Mesodermal cell (in vitro differentiated cells): ENCODE data around the gene TBC1D5.
"Not testable (repeated sequence)": the region's sequence is repeated elsewhere in the genome, so short reads cannot be mapped to it uniquely, and the experiment has no call there.

Source experiments
- H3K27ac ChIP-seq: 2 replicates; pipeline ENCODE4 v1.7.0; 2013; ENCODE audit warnings: mild to moderate bottlenecking, low read depth, low read length, moderate library complexity; ENCODE audit not compliant: severe bottlenecking
- H3K36me3 ChIP-seq: 2 replicates; pipeline ENCODE4 v1.7.1; 2013; ENCODE audit warnings: mild to moderate bottlenecking, low read length, moderate library complexity; ENCODE audit not compliant: control insufficient read depth, insufficient read depth
- H3K4me1 ChIP-seq: one replicate; pipeline ENCODE4 v1.7.1; 2013; ENCODE audit warnings: mild to moderate bottlenecking, low read length; ENCODE audit not compliant: insufficient read depth, control insufficient read depth, poor library complexity, severe bottlenecking
- H3K4me3 ChIP-seq: 2 replicates; pipeline ENCODE4 v1.7.0; 2013; ENCODE audit warnings: low read length, control low read depth, mild to moderate bottlenecking; ENCODE audit not compliant: insufficient read depth, poor library complexity, severe bottlenecking; ENCODE audit errors: extremely low read depth
- H3K9me3 ChIP-seq: 2 replicates; pipeline ENCODE4 v1.7.1; 2013; ENCODE audit warnings: mild to moderate bottlenecking, low read length, moderate library complexity; ENCODE audit not compliant: control insufficient read depth
- WGBS, 2 experiments: methylation state at CpG; one replicate each; pipeline ENCODE4 v1.1.5; 2013; ENCODE audit warnings: missing lambda C conversion rate in 2 of 2; ENCODE audit not compliant: insufficient coverage in 2 of 2; 5-methylcytosine and 5-hydroxymethylcytosine counted together

Gene TBC1D5

GRCh38 chr3:17552351-17552750 lies 190.1 kb downstream of the TBC1D5 start:
- H3K4me3 ChIP-seq, result no peak overlapping the region
- no peaks in the 10 kb centered on the region for H3K4me1 ChIP-seq
- no peaks in the 10 kb centered on the region for H3K36me3 ChIP-seq
- H3K27ac ChIP-seq, result no peak overlapping the region
- no peaks in the 10 kb centered on the region for H3K9me3 ChIP-seq

GRCh38 chr3:17551895-17552294 lies 190.5 kb downstream of the TBC1D5 start:
- Histone ChIP-seq H3K9me3 (no peaks in the 10 kb centered on the region), H3K27ac (no peak overlapping the region), H3K4me3 (no peak overlapping the region), H3K4me1 (no peaks in the 10 kb centered on the region), H3K36me3 (no peaks in the 10 kb centered on the region)
- no CpG with 5 or more reads among the region's 1 CpG for WGBS, 2 experiments

GRCh38 chr3:17551333-17551732 lies 191.1 kb downstream of the TBC1D5 start:
- 67% methylated on average over 1 of the region's 2 CpGs; no CpG with 5 or more reads in 1 of the 2 experiments for WGBS, 2 experiments

GRCh38 chr3:17550624-17551023 lies 191.8 kb downstream of the TBC1D5 start:
- no peak overlapping the region for H3K27ac ChIP-seq
- H3K4me3 ChIP-seq, result no peak overlapping the region
- no peaks in the 10 kb centered on the region for H3K9me3 ChIP-seq
- H3K4me1 ChIP-seq, result no peaks in the 10 kb centered on the region
- no peaks in the 10 kb centered on the region for H3K36me3 ChIP-seq

More at GRCh38 chr3:17551333-17551732, 191.1 kb downstream of the TBC1D5 start:
- Histone ChIP-seq H3K4me1 (no peaks in the 10 kb centered on the region), H3K4me3 (no peak overlapping the region), H3K27ac (no peak overlapping the region), H3K9me3 (no peaks in the 10 kb centered on the region), H3K36me3 (no peaks in the 10 kb centered on the region)

- H3K4me1 ChIP-seq, result no peaks in the 10 kb centered on the region
- no peaks in the 10 kb centered on the region for H3K9me3 ChIP-seq
- H3K27ac ChIP-seq, result no peak overlapping the region
- 82 to 92% methylated on average over 2 to 3 of the region's 10 CpGs for WGBS, 2 experiments
- no peaks in the 10 kb centered on the region for H3K36me3 ChIP-seq
- no peak overlapping the region for H3K4me3 ChIP-seq
Measured at GRCh38 chr3:17546500-17547255, 195.8 kb downstream of the TBC1D5 start.

GRCh38 chr3:17544632-17545031 lies 197.8 kb downstream of the TBC1D5 start:
- H3K36me3 ChIP-seq, result no peaks in the 10 kb centered on the region
- 83% methylated on average over 1 of the region's 2 CpGs; no CpG with 5 or more reads in 1 of the 2 experiments for WGBS, 2 experiments
- no peak overlapping the region for H3K27ac ChIP-seq
- H3K4me3 ChIP-seq, result no peak overlapping the region
- no peaks in the 10 kb centered on the region for H3K9me3 ChIP-seq
- H3K4me1 ChIP-seq, result no peaks in the 10 kb centered on the region

GRCh38 chr3:17542591-17542990 lies 199.8 kb downstream of the TBC1D5 start:
- H3K27ac ChIP-seq, result no peak overlapping the region
- no CpG with 5 or more reads among the region's 1 CpG for WGBS, 2 experiments
- H3K4me3 ChIP-seq, result no peak overlapping the region
- H3K9me3 ChIP-seq, result no peaks in the 10 kb centered on the region
- no peaks in the 10 kb centered on the region for H3K36me3 ChIP-seq
- no peaks in the 10 kb centered on the region for H3K4me1 ChIP-seq

- no peak overlapping the region for H3K4me3 ChIP-seq
- no peaks in the 10 kb centered on the region for H3K4me1 ChIP-seq
- H3K27ac ChIP-seq, result no peak overlapping the region
- no CpG with 5 or more reads among the region's 3 CpGs for WGBS, 2 experiments
- H3K36me3 ChIP-seq, result no peaks in the 10 kb centered on the region
- no peaks in the 10 kb centered on the region for H3K9me3 ChIP-seq
Measured at GRCh38 chr3:17539436-17539835, 203.0 kb downstream of the TBC1D5 start.

GRCh38 chr3:17535274-17535673 lies 207.2 kb downstream of the TBC1D5 start:
- Histone ChIP-seq H3K4me1 (no peaks in the 10 kb centered on the region), H3K36me3 (no peaks in the 10 kb centered on the region), H3K4me3 (no peak overlapping the region), H3K27ac (no peak overlapping the region), H3K9me3 (no peaks in the 10 kb centered on the region)
- WGBS, 2 experiments, result 89 to 100% methylated on average over 1 of the region's 2 CpGs

GRCh38 chr3:17532446-17532845 lies 210.0 kb downstream of the TBC1D5 start:
- WGBS, 2 experiments, result 90% methylated on average over 2 of the region's 4 CpGs; no CpG with 5 or more reads in 1 of the 2 experiments

GRCh38 chr3:17529677-17530076 lies 212.8 kb downstream of the TBC1D5 start:
- Histone ChIP-seq H3K27ac (no peak overlapping the region), H3K9me3 (no peaks in the 10 kb centered on the region), H3K4me1 (no peaks in the 10 kb centered on the region), H3K4me3 (no peak overlapping the region), H3K36me3 (no peaks in the 10 kb centered on the region)
- 93% methylated on average over 7 of the region's 11 CpGs for WGBS, 2 experiments

More at GRCh38 chr3:17532446-17532845, 210.0 kb downstream of the TBC1D5 start:
- H3K9me3 ChIP-seq, H3K4me3 ChIP-seq, H3K4me1 ChIP-seq, H3K27ac ChIP-seq, H3K36me3 ChIP-seq: not testable (repeated sequence)
